ENCODE measurements around the gene COA5. TPM values are rescaled to one million over a fixed set of nuclear protein-coding genes. Genes with fewer than 3 reads are reported as not detected.

The COA5 gene
- polyA plus RNA-seq, 4 donors = 61.2 to 84.1 (median 80.2) TPM

DNA sequence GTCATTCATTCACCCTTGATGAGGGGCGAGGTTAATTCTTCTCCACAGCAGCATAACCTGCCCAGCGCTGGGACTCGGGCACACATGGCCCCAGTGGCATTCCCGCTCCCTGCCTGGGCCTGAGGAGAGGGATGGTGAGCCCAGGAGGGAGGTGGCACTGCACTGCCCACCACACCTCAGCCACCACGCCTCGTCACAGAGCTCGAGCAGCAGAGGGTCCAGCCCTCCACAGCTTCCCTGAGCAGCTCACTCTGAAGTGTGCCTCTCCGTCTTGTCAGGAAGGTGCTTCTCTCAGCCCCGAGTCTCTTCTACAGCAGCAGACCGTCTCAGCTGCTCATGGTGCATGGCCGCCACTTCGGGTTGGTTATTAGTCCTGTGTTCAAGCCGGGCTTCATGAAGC, 34.9 kb downstream of the COA5 start:
- no peak for DNase-seq (ENCODE audit: low read depth in 4 of 4, low spot score in 3 of 4)

DNA sequence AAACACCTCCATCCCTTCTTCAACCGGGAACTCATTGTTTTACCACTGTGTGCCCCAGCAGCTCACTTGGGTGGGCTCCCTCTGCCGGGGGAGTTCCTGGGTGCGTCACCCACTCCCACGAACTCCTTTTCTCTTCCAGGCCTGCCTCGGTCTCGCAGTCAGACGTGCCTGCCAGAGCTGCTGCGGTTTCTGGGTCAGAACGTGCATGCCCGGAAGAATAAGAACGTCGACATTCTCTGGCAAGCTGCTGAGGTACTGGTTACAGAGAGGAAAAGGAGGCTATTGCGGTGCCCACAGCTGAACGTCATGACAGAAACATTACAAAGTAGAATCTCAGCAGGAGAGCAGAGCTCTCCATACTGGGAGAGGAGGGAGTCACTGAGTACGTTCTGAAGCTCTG, 35.6 kb downstream of the COA5 start:
- DNase-seq (ENCODE audit: low read depth in 4 of 4, low spot score in 3 of 4) = no peak

DNA sequence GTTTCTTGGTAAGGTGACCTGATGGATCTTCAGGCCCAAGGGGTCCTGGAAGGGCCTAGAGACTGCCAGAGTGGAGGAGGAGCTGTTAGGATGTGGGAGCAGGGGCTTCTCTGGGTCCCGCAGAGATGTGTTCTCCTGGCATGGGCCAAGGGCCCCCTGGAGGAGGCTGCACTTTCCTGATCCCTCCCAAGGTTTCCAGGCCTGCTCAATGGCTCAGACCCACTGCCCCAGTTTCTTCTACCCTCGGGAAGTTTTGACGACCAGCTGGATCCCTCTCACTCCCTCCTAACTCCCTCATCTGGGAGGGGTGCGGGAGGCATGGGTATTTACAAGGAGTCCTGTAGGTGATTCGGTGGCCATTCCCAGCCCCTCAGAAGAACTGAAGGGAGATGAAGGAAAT, 36.1 kb downstream of the COA5 start:
- DNase-seq (ENCODE audit: low read depth in 4 of 4, low spot score in 3 of 4) = no peak

DNA sequence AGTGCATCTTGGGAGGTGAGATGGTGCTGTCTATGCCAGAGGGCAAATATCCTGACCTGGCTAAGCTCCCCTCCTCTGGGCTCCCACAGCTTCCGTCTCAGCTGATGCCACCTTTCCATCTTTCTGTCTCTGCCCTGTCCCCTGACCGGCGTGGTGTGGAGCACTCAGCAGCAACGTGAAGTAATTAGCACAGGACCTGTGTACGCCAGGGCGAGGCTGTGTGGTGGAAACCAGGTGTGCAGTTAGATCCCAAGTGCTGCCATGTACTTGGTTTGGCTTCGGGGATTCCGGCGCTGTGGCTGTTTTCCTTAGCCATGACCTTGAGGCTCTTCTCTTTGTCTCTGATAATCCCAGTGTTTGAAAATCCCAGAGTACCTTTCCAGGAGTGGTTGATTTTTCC, 36.5 kb downstream of the COA5 start:
- DNase-seq (ENCODE audit: low read depth in 4 of 4, low spot score in 3 of 4) = no peak

DNA sequence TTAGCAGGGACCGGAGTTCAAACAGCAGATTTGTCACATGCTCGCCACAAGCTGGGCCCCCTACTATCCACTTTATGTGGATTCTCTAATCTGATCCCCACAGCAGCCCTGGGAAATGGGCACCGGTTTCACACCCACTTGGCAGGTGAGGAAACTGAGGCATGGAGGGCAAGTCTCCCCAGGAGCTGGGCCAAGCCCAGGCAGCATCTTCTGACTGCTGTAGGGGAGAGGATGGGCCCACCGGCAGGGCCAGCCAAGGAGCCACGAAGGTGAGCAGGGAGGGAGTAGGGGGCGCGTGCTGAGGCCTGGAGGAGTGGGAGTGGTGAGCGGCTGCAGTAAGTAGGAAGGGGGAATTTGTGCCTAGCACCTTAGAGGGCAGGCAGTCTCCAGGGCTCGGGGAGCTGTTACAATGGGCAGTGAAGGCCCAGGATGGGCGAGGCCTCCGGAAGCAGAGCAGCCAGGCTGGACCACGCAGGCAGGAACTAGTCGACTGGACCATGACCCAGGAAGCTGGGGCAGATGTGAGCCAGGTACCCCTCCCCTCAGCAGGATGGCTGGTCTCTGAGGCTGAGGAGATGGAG, 37.1 kb downstream of the COA5 start:
- DNase-seq (ENCODE audit: low read depth in 4 of 4, low spot score in 3 of 4) = no peak

DNA sequence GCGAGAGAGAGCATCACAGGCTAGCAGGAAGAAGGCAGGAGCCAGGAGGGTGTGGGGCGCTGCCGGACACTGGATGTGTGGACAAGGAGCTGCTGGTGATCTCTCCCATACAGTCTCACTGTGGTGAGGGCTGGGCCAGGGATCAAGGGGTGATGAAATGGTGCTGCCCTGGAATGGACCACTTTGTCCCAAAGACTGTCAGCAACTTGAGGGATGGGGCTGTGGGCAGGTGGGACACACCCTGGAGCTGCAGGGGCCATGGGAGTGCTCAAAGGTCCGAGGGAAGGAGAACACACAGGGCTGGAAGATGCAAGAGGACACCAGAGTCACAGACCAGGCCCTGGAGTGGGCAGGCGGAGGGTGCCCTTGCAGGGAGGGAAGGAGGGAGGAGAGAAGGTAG, 38.0 kb downstream of the COA5 start:
- DNase-seq (ENCODE audit: low read depth in 4 of 4, low spot score in 3 of 4) = no peak

DNA sequence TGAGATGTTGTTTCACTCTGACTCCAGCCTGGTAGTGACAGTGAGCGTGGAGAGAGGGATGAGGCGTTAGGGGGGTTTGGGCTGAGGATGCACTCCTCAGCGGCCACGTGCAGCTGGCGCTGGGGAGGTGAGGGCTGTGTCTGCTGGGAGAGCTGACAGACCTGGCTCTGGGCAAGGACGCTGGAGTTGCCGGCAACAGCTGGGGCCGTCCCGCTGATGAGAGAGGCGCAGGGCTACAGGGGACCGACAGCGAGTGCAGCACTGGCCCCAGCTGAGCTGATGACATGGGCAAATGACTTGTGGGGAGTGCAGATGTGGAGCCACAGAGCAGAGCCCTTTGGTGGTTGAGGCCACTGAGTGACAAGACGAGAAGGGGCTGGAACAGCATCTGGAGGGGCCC, 38.4 kb downstream of the COA5 start:
- DNase-seq (ENCODE audit: low read depth in 4 of 4, low spot score in 3 of 4) = no peak

DNA sequence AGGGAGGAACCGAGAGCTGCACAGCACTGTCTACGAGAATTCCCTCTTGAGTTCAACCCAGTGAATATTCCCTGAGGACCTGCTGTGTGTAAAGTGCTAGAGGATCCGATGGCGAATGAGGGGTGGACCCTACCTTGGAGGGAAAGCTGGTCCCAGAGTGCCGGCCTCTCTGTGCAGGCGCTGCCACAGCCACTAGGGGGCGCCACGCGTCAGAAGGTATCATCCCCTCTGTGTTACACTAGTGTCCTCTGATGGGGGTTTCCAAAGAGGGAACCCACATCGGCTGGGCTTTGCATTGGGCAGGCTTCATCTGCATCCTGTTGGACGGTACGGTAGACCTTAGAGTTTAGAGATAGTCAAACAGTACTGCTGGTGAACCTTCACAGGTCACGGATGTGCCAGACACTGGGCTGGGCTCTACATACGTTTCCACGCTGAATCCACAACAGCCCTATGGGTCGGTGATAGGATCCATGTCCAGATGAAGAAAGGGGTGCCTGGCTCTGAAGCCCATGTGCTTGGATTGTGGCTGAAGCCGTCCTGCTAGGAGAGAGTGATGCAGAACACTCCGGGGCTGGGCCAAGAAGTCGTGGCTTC, 39.0 kb downstream of the COA5 start:
- DNase-seq (ENCODE audit: low read depth in 4 of 4, low spot score in 3 of 4) = no peak

DNA sequence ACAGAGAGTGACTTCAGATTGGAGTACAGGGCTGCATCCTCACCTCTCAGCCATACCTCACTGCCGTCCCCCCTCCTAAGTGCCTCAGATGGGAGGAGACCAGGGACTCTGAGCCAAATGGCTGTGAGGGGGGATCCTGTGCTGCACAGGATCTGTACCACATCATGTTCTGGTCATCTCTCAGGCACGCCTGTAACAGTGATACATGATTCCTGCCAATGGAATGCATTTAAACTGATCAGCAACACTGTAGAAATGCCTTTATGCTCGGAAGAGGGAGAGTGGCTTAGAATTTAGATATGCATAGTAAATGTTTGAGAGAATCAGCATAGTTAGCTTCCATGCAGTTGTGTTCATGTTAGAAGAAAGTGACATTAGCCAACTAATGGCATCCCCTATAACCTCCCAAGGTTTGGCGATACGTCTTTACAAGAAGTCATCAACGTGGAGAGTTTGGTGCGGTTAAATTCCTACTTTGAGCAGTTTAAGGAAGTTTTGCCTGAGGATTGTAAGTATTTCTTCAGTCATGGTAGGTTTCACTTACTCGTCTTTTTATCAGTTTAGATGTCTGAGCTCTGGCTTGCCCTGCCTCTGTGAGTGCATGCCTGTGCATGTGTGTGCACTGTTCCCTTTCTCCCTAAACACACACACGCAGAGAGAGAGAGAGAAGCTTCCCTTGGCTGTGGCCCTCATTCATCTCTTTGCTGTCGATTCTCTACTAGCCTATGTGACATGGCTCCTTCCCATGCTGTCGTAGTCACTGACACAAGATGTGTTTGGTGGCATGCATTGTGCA, 40.0 kb downstream of the COA5 start:
- DNase-seq (ENCODE audit: low read depth in 4 of 4, low spot score in 3 of 4) = no peak

DNA sequence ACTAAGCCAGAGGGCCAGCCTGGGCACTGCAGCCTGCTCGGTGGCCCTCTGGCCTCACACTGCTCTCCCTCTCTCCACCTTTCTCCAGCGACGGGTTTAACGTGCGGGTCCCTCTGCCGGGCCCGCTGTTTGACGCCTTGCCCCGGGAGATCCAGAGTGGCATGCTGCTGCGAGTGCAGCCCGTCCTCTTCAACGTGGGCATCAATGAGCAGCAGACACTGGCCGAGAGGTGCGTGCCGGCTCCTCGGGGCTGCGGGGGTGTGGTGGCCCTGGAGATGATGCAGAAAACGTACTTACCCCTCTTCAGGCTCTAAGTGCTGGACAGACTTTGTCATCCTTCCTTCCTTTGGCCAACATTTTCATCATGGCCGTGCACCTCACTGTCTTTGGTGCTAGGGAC, 42.4 kb downstream of the COA5 start:
- no peak for DNase-seq (ENCODE audit: low read depth in 4 of 4, low spot score in 3 of 4)

DNA sequence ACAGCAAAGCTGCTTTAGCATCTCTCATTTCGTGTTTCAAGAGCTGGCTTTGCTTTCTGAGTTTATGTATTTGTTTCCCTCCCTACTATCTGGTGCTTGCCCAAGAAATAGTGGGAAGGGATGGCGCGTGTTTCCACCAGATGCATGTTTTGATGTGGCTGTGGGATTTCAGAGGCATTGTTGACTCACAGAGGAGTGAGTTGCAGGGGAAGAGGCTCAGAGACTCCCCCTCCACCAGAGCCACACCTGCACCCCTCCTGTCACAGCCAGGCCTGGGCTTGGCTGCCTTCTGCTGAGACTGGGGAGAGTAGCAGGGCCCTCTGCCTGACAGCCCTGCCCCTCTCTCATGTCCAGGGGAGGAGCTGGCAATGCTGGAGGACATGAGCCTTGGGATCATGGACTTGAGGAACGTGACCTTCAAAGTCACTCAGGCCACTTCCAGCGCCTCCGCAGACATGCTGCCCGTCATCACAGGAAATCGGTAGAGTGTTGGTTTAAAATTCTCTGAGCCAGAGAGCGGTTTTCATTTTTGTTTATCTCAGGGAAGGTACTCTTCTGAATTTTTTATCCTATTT, 42.9 kb downstream of the COA5 start:
- DNase-seq (ENCODE audit: low read depth in 4 of 4, low spot score in 3 of 4) = no peak

DNA sequence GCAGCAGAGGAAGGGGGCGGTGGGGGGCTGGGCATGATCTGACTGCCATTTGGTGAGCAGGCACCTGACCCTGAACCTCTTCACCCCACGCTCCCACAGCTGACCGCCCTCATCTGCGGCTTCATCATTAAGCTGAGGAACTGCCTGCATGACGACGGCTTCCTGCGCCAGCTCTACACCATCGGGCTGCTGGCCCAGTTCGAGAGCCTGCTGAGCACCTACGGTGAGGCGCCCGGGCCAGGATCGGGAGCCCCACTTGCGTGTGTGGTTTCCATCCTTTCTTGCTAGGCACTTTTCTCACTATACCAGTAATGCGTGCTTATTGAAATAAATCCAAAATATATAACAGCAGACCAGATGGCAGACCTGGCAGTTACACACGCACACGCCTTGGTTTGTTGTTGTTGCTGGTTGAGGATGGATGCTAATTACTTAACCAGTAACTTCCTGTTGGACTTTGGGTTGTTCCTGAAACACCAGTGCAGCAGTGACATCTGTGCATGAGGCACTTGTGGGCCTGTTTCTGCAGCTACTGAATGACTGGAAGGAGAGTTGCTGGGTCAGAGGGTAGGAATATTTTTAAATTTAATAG, 43.7 kb downstream of the COA5 start:
- no peak for DNase-seq (ENCODE audit: low read depth in 4 of 4, low spot score in 3 of 4)

DNA sequence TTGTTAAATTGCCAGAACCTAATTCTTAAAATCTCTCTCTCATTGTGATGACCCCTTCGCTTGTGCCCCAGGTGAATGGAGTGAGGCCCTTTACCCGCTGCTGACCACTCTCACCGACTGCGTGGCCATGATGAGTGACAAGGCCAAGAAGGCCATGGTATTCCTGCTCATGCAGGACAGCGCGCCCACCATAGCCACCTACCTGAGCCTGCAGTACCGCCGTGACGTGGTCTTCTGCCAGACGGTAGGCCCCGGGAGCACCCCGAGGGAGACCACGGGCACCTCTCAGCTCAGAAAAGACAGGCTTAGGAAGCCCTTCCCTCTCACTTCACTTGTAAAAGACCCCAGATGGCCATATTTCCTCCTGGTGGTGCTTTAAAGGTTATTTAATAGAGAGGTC, 44.9 kb downstream of the COA5 start:
- no peak for DNase-seq (ENCODE audit: low read depth in 4 of 4, low spot score in 3 of 4)

DNA sequence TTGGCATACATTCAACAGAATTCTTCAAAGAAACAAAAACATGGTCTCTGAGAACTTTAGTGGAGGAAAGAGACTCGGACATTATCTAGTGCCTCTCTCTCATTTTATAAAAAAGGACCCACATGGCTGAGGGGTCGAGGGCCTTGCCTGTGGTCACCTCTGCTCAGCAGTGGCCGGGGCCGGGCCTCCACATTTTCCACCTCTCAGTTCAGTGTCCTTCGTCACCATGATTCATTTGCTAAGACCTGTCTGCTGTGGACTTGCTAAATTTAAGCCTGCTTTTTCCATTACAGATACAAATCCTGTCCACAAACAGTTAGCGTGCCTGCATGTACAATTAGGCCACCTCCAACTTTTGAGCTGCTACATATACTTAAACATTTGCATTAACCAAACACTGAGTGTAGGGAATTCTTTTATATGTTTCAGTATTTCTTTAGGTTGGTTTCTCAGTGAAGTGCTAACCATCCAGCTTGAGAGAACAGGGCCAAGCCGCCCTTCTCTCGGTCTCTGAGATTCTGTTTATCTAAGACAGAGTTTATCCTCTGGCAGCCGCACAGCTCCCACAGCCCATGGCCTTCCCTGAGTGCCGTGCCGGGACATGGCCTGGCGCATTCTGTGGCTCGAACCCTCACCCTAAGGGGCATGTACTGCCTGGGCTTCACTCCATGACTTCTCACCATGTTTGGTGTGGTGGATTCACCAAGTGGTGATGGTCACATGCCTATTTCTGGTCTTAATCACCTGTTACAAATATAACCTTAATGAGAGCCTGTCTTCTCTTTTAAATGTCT, 46.2 kb downstream of the COA5 start:
- DNase-seq (ENCODE audit: low read depth in 4 of 4, low spot score in 3 of 4) = no peak

DNA sequence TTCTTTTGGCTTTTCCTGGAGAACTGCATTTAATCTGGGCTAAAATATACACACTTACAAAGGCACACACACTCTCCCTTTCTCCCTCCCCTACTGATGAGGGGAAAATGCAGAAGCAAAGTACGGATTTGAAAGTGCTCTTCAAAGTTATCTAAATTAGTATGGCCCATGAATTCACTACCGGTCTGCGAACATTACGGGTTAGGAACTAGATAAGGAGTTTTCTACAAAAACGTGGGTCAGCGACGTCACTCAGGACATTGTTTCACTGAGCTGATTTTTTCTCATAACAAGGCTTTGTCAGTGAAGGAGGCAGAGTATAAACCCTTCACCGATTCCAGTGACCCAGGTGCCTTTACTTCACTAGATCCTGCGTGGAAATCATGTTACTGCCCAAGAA, 47.3 kb downstream of the COA5 start:
- DNase-seq (ENCODE audit: low read depth in 4 of 4, low spot score in 3 of 4) = no peak

DNA sequence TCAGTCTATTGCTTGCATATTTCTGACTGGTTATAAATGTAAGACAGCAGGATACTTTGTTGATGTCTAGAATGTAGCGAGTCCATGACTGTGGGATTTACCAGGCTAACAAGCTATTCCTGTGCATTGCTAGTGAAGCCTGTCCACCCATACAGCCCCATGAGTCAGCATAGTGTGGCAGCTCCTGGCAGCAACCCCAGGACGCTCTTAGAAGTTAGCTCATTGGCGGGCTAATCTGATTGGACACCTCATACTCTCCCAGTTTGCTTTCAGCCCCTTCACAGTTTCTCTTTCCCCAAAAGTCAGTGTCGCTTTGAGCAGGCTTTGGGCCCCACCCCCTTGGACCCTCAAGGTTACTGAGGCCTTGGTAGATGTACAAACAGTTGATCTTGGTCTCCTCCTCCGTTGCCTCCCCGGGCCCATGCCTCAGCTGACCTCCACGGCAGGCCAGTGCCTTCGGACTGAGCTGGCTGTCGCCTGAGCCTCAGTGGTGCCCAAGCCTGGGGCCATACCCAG, 48.0 kb downstream of the COA5 start:
- DNase-seq (ENCODE audit: low read depth in 4 of 4, low spot score in 3 of 4) = no peak

DNA sequence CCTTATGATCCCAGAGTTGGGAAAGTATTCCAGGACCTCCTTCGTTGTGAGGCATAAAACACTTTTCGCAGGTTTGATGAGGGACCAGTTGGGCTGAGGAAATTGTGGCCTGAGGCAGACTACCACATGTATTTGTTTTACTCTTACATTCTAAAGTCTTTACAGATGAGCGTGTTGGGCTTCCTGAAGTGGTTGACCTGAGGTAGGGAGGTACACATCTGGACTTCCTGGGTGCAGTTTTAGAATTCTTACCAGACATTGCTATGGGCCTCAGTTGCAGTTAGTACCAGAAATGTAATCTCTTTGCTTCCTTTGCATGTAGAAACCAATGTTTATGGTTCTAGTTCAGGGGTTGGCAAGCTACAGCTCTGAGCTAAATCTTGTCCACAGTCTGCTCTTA, 48.7 kb downstream of the COA5 start:
- DNase-seq (ENCODE audit: low read depth in 4 of 4, low spot score in 3 of 4) = no peak

DNA sequence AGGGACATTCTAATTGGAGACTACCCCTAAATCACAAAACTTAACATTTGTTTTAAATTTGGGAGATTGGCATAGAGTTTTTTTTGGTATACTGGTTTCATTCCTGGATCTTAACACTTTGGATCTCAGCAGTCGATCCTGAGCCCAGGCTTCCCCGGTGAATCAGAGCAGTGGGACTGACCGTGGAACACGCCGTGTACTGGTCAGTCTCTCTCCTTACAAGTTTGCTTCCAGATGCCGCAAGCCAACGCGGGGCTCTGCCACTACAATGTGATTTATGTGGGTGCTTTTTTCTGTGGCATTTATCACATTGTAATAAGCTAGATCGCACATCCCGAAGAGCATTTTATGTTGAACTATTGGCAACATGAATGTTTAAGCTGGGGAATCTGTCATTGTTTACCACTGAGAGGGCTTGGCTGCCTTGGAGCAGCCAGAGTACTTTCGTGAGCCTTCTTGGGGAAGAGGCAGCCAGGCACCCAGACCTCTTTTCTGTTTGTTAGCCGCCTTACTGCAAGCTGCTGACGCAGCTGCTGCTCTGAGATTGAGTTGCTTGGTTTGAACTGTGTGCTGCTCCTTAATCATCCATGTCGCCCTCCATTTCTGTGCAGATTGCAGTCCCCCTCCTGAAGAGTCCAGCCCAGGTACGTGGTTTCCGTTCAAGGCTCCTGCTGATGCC, 49.3 kb downstream of the COA5 start:
- DNase-seq (ENCODE audit: low read depth in 4 of 4, low spot score in 3 of 4) = no peak

DNA sequence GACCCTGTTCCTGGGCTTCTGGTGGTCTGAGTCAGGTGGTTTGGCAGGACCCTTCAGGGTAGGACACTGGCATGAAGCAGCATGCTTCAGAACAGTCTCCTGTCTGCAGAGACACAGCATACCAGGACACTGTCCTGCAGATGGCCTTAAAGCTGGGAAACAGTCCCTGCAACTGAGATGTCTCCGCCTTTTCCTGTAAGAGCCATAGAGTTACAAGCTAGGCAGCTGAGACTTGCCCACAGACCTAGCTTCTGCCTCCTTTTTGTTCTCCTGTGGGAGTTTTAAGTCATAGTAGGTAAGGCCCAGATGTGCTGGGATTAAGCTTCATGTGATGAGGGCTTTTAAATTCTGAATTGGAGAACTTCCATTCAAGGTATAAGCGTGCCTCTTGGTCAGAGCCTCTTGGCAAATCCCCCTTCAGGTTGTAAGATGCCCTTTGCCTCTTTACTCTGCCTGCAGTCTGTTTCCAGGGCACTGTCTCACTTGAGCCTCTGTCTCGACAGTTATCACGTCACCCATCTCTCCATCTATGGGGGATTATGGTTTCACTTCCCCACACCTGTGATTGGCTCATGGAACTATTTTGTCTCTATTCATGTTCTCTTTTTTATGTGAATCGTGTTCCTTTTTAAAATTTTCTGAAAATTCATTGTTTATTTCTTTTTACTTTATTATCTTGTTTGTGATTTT, 51.8 kb downstream of the COA5 start:
- no peak for DNase-seq (ENCODE audit: low read depth in 4 of 4, low spot score in 3 of 4)
